GM18526 (cell line): Measurements from ENCODE around the gene PLCD3.

Experiments
- POLR2A ChIP-seq: IDR thresholded peaks from 3 replicates; pipeline ENCODE4 v1.6.1; 2011; ENCODE audit not compliant: insufficient read length; ENCODE audit errors: extremely low read depth

PLCD3 gene

GRCh38 chr17:45090711-45091110 lies 41.6 kb downstream of the PLCD3 start:
- TF ChIP-seq POLR2A: no peak

- no peak for TF ChIP-seq POLR2A
Observed at GRCh38 chr17:45088741-45089140, 43.6 kb downstream of the PLCD3 start.

GRCh38 chr17:45087978-45088377 lies 44.3 kb downstream of the PLCD3 start:
- no peak for TF ChIP-seq POLR2A

- no peak for TF ChIP-seq POLR2A
Observed at GRCh38 chr17:45087504-45087975, 44.8 kb downstream of the PLCD3 start.

- TF ChIP-seq POLR2A: no peak
Observed at GRCh38 chr17:45086865-45087503, 45.3 kb downstream of the PLCD3 start.

- no peak for TF ChIP-seq POLR2A
Observed at GRCh38 chr17:45086391-45086790, 45.9 kb downstream of the PLCD3 start.

GRCh38 chr17:45081047-45081703 lies 51.1 kb downstream of the PLCD3 start:
- TF ChIP-seq POLR2A: no peak

- no peak for TF ChIP-seq POLR2A
Observed at GRCh38 chr17:45077643-45078042, 54.7 kb downstream of the PLCD3 start.

- no peak for TF ChIP-seq POLR2A
Observed at GRCh38 chr17:45073414-45074070, 58.8 kb downstream of the PLCD3 start.

GRCh38 chr17:45070809-45071208 lies 61.5 kb downstream of the PLCD3 start:
- TF ChIP-seq POLR2A: no peak

- no peak for TF ChIP-seq POLR2A
Observed at GRCh38 chr17:45070001-45070400, 62.3 kb downstream of the PLCD3 start.

- TF ChIP-seq POLR2A: no peak
Observed at GRCh38 chr17:45067637-45068036, 64.7 kb downstream of the PLCD3 start.

- no peak for TF ChIP-seq POLR2A
Observed at GRCh38 chr17:45063198-45063597, 69.1 kb downstream of the PLCD3 start.

GRCh38 chr17:45061606-45062205 lies 70.6 kb downstream of the PLCD3 start:
- no peak for TF ChIP-seq POLR2A

GRCh38 chr17:45060797-45061605 lies 71.3 kb downstream of the PLCD3 start, which contains the start of gene NMT1:
Gene NMT1, plus strand, starts transcription at chr17:45061317. Its CDS starts 13 bp downstream, at chr17:45061330.
- peak; percentile 87 for TF ChIP-seq POLR2A

GRCh38 chr17:45060382-45060796 lies 71.9 kb downstream of the PLCD3 start:
- no peak for TF ChIP-seq POLR2A
